ENCODE data around the gene TEX13A. TPM values are rescaled to one million over a fixed set of nuclear protein-coding genes. Genes with fewer than 3 reads are reported as not detected.

TEX13A gene
- not detected in 2 replicates for total RNA-seq

GRCh38 chrX:105220636-105221035 lies at the start of gene TEX13A:
Gene TEX13A (minus strand): TSS chrX:105220694. CDS start chrX:105220397, 297 bp downstream.

